Lower leg skin (tissue), 3 donors: ENCODE data around the gene C9.

Experiments used
- CTCF ChIP-seq, 3 donors: fragments of 450-650 bp; IDR thresholded peaks; one replicate each; pipeline ENCODE4 v1.5.1; 2016; ENCODE audit warnings: antibody characterized with exemption in 3 of 3, mild to moderate bottlenecking in 3 of 3, moderate library complexity in 2 of 3
- POLR2A ChIP-seq, 2 donors: fragments of 450-650 bp; IDR thresholded peaks; one replicate each; pipeline ENCODE4 v1.6.1; 2016 to 2017; ENCODE audit warnings: antibody characterized with exemption in 2 of 2, mild to moderate bottlenecking in 1 of 2, moderate library complexity in 1 of 2

GRCh38 chr5:39253196-39253595 lies 111.1 kb downstream of the C9 start:
- TF ChIP-seq POLR2A (IDR thresholded peaks at IDR 0.05) (no peak), CTCF (IDR thresholded peaks at IDR 0.05) (no peak)
